SK-N-SH (cell line): ENCODE data around the gene LILRA1. TPM values are rescaled to one million over a fixed set of nuclear protein-coding genes. Genes with fewer than 3 reads are reported as not detected.

Experiments
- CTCF ChIA-PET: fragments of 300-600, 350-600 bp; formaldehyde crosslinking; extraction: SDS; loops from one replicate; lab custom pipeline; 2021; lab: Yijun Ruan, JAX
- POLR2A ChIA-PET: fragments of 350-600 bp; sonication (Branson Sonifier 250); formaldehyde crosslinking; extraction: SDS; loops from one replicate; lab custom pipeline; 2020; ENCODE audit warnings: antibody characterized with exemption, inconsistent platforms; lab: Yijun Ruan, JAX
- DNase-seq: peaks from one replicate; pipeline ENCODE4 v3.0.0; 2012
- H2AFZ ChIP-seq: fragments of 200-600 bp; sonication (generic); 2 replicates; pipeline ENCODE4 v1.8.1; 2016; ENCODE audit warnings: antibody characterized with exemption, mild to moderate bottlenecking, low read depth
- H3F3A ChIP-seq: fragments of 200-600 bp; sonication (generic); replicated peaks from 2 replicates; pipeline ENCODE3; 2016; ENCODE audit warnings: antibody characterized with exemption, mild to moderate bottlenecking; ENCODE audit not compliant: insufficient read depth
- H3K27ac ChIP-seq, 2 experiments: fragments of 200-500 bp in 1 of 2; fragments of 200-600 bp in 1 of 2; sonication (Bioruptor generic) in 1 of 2; sonication (generic), shearing (Covaris generic) in 1 of 2; 2 replicates each; pipeline versions ENCODE4 v1.5.1 to v1.6.1; 2014 to 2016; ENCODE audit warnings: low read depth in 2 of 2, inconsistent platforms in 1 of 2, low read length in 1 of 2, mild to moderate bottlenecking in 1 of 2, mixed read lengths in 1 of 2
- H3K27me3 ChIP-seq: fragments of 200-600 bp; sonication (generic), shearing (Covaris generic); 2 replicates; pipeline ENCODE4 v1.6.1; 2016; ENCODE audit warnings: mixed run types; ENCODE audit not compliant: insufficient read depth
- H3K36me3 ChIP-seq, 2 experiments: fragments of 200-500 bp in 1 of 2; fragments of 200-600 bp in 1 of 2; sonication (Bioruptor generic) in 1 of 2; sonication (generic) in 1 of 2; replicated peaks in 1 of 2; 2 replicates each; pipeline versions ENCODE3 to v1.5.1; 2014 to 2016; ENCODE audit warnings: low read length in 1 of 2, mild to moderate bottlenecking in 1 of 2; ENCODE audit not compliant: insufficient read depth in 2 of 2, control insufficient read depth in 1 of 2
- H3K4me1 ChIP-seq, 2 experiments: fragments of 200-500 bp in 1 of 2; fragments of 200-600 bp in 1 of 2; sonication (Bioruptor generic) in 1 of 2; sonication (generic), shearing (Covaris generic) in 1 of 2; 2 replicates each; pipeline versions ENCODE4 v1.5.1 to v1.6.1; 2014 to 2016; ENCODE audit warnings: low read depth in 1 of 2, low read length in 1 of 2, mixed run types in 1 of 2; ENCODE audit not compliant: insufficient read depth in 2 of 2, control insufficient read depth in 1 of 2
- H3K4me2 ChIP-seq: fragments of 200-600 bp; sonication (generic), shearing (Covaris generic); 2 replicates; pipeline ENCODE4 v1.6.1; 2017; ENCODE audit warnings: mixed run types
- H3K4me3 ChIP-seq, 2 experiments: fragments of 200-500 bp in 1 of 2; fragments of 200-600 bp in 1 of 2; sonication (Bioruptor generic) in 1 of 2; sonication (generic), shearing (Covaris generic) in 1 of 2; 2 replicates each; pipeline versions ENCODE4 v1.5.1 to v1.8.1; 2014 to 2016; ENCODE audit warnings: low read depth in 2 of 2, inconsistent platforms in 1 of 2, low read length in 1 of 2, mild to moderate bottlenecking in 1 of 2, mixed read lengths in 1 of 2, moderate library complexity in 1 of 2
- H3K79me2 ChIP-seq: fragments of 200-600 bp; sonication (generic); 2 replicates; pipeline ENCODE4 v1.8.1; 2017; ENCODE audit warnings: mild to moderate bottlenecking; ENCODE audit not compliant: insufficient read depth
- H3K9ac ChIP-seq: fragments of 200-600 bp; sonication (generic); 2 replicates; pipeline ENCODE4 v1.6.1; 2017; ENCODE audit warnings: mixed run types
- H3K9me2 ChIP-seq: fragments of 200-600 bp; sonication (generic); 2 replicates; pipeline ENCODE4 v1.6.1; 2017; ENCODE audit warnings: mixed run types
- H3K9me3 ChIP-seq: fragments of 200-600 bp; sonication (generic); 2 replicates; pipeline ENCODE4 v1.6.1; 2017; ENCODE audit warnings: mixed run types, mild to moderate bottlenecking, moderate library complexity
- H4K20me1 ChIP-seq: fragments of 200-600 bp; sonication (generic); 2 replicates; pipeline ENCODE4 v1.6.1; 2017; ENCODE audit warnings: mild to moderate bottlenecking, mixed run types; ENCODE audit not compliant: insufficient read depth
- ELF1 ChIP-seq: IDR thresholded peaks from 2 replicates; pipeline ENCODE4 v1.4.0; 2012
- FOXM1 ChIP-seq: IDR thresholded peaks from 2 replicates; pipeline ENCODE4 v1.4.0; 2012; ENCODE audit warnings: low read depth, mild to moderate bottlenecking
- GABPA ChIP-seq: IDR thresholded peaks from 2 replicates; pipeline ENCODE4 v1.4.0; 2012; ENCODE audit warnings: low read depth, mild to moderate bottlenecking
- GATA2 ChIP-seq: sonication (generic); formaldehyde crosslinking; IDR thresholded peaks from 2 replicates; pipeline ENCODE4 v1.5.0; 2020; ENCODE audit warnings: mild to moderate bottlenecking, missing genetic modification reagents
- NFIC ChIP-seq: IDR thresholded peaks from 2 replicates; pipeline ENCODE4 v1.4.0; 2012; ENCODE audit warnings: borderline replicate concordance
- NRF1 ChIP-seq: IDR thresholded peaks from 2 replicates; pipeline ENCODE4 v1.6.1; 2012; ENCODE audit warnings: low read depth, mild to moderate bottlenecking, low read length
- REST ChIP-seq: IDR thresholded peaks from 2 replicates; pipeline ENCODE4 v1.6.1; 2012; ENCODE audit warnings: mild to moderate bottlenecking, low read depth, low read length, moderate library complexity
- SIN3A ChIP-seq: IDR thresholded peaks from 2 replicates; pipeline ENCODE4 v1.6.1; 2012; ENCODE audit warnings: low read depth, mild to moderate bottlenecking, low read length, moderate library complexity, borderline replicate concordance
- TAF1 ChIP-seq: IDR thresholded peaks from 2 replicates; pipeline ENCODE4 v1.6.1; 2012; ENCODE audit warnings: low read depth, mild to moderate bottlenecking, low read length, moderate library complexity, borderline replicate concordance
- TCF12 ChIP-seq: IDR thresholded peaks from 2 replicates; pipeline ENCODE4 v1.4.0; 2012
- TEAD4 ChIP-seq: IDR thresholded peaks from 2 replicates; pipeline ENCODE4 v1.4.0; 2012; ENCODE audit warnings: mild to moderate bottlenecking, borderline replicate concordance; ENCODE audit not compliant: insufficient read depth
- USF2 ChIP-seq: fragments of 150-350 bp; IDR thresholded peaks from 2 replicates; pipeline ENCODE4 v1.6.1; 2017; ENCODE audit warnings: antibody characterized with exemption, low read length, low read depth, borderline replicate concordance
- ZBTB33 ChIP-seq: IDR thresholded peaks from 2 replicates; pipeline ENCODE4 v1.4.0; 2012; ENCODE audit warnings: low read depth, borderline replicate concordance
- WGBS: methylation state at CpG from one replicate; pipeline ENCODE4 v1.1.6; 2017; ENCODE audit warnings: low lambda C conversion rate; 5-methylcytosine and 5-hydroxymethylcytosine counted together
- polyA plus RNA-seq, 3 experiments: library from polyadenylated mRNA; depleted of rRNA; stranded (reverse); fragments of >200 nt; gene quantifications; 2 replicates each; pipeline ENCODE4 v1.2.3, GENCODE V29; 2012

The LILRA1 gene
- polyA plus RNA-seq, 1 of the 3 experiments (the other 2 are of a cell fraction): not detected

- H2AFZ ChIP-seq: no peak overlapping the region
- POLR2A ChIA-PET: no interaction called here
- CTCF ChIA-PET: interaction anchor here (0.6 kb wide), 1 partner anchor 486 kb away, joined by 4 read pairs; no protein-coding TSS in a partner anchor
- H3K27me3 ChIP-seq: peaks cover 18% of the 10 kb centered on the region; the same call in 1 of the 2 replicates
- no peaks in the 10 kb centered on the region for H3F3A ChIP-seq
- no peaks in the 10 kb centered on the region for H3K9me3 ChIP-seq
- H4K20me1 ChIP-seq: no peaks in the 10 kb centered on the region
- no peak for DNase-seq
- H3K36me3 ChIP-seq: no peaks in the 10 kb centered on the region
- no peak overlapping the region for H3K4me3 ChIP-seq
- 17% methylated on average over 19 of the region's 19 CpGs for WGBS
- H3K9me2 ChIP-seq: no peaks in the 10 kb centered on the region
- no peak overlapping the region for H3K27ac ChIP-seq
- H3K4me2 ChIP-seq: no peak overlapping the region
- TF ChIP-seq ZBTB33: no peak
- no peak for TF ChIP-seq TCF12
- no peak overlapping the region for H3K9ac ChIP-seq
- H3K79me2 ChIP-seq: no peaks in the 10 kb centered on the region
- H3K4me1 ChIP-seq: no peaks in the 10 kb centered on the region
These were observed 53.0 kb downstream of the LILRA1 start for GRCh38 chr19:54646331-54646841.

- Histone ChIP-seq H3K9ac (no peak overlapping the region), H4K20me1 (no peaks in the 10 kb centered on the region), H3F3A (no peaks in the 10 kb centered on the region), H3K9me3 (no peaks in the 10 kb centered on the region), H3K36me3 (no peaks in the 10 kb centered on the region), H3K9me2 (no peaks in the 10 kb centered on the region), H3K4me1 (no peaks in the 10 kb centered on the region), H3K79me2 (no peaks in the 10 kb centered on the region), H3K4me2 (no peak overlapping the region), H3K27ac (no peak overlapping the region), H2AFZ (no peak overlapping the region), H3K27me3 (peaks cover 15% of the 10 kb centered on the region; the same call in 1 of the 2 replicates), H3K4me3 (no peak overlapping the region)
- TF ChIP-seq NRF1 (no peak), REST (no peak), GABPA (no peak), TCF12 (no peak), TAF1 (no peak), GATA2 (CRISPR knock-in tag) (no peak), ELF1 (no peak), TEAD4 (no peak), FOXM1 (no peak), NFIC (no peak), USF2 (no peak), SIN3A (no peak)
- DNase-seq: no peak
- CTCF ChIA-PET: no interaction called here
- 6% methylated on average over 4 of the region's 4 CpGs for WGBS
- POLR2A ChIA-PET: no interaction called here
These were observed 54.7 kb downstream of the LILRA1 start for GRCh38 chr19:54648129-54648528.
